ENCODE data around the gene NYNRIN.

Gene NYNRIN

GRCh38 chr14:24463017-24463883 lies 64.4 kb downstream of the NYNRIN start:
- FAIRE-seq, result no peak

GRCh38 chr14:24463884-24464785 lies 65.3 kb downstream of the NYNRIN start:
- FAIRE-seq, result no peak

- no peak for FAIRE-seq
These were observed 66.6 kb downstream of the NYNRIN start for GRCh38 chr14:24465368-24465767.

GRCh38 chr14:24465805-24466204 lies 67.0 kb downstream of the NYNRIN start:
- FAIRE-seq, result no peak

Measured in colon (tissue), 2 donors.